GM21825 (cell line): ENCODE measurements around the gene PPM1H.
"Not testable (repeated sequence)": the region's sequence is repeated elsewhere in the genome, so short reads cannot be mapped to it uniquely, and the experiment has no call there.

ENCODE experiments used
- ATAC-seq: cut with Tn5 transposase; IDR thresholded peaks from one replicate; pipeline ENCODE4 v1.9.1; 2021; ENCODE audit warnings: mild to moderate bottlenecking, moderate library complexity; ENCODE audit not compliant: unreplicated experiment

The PPM1H gene

DNA sequence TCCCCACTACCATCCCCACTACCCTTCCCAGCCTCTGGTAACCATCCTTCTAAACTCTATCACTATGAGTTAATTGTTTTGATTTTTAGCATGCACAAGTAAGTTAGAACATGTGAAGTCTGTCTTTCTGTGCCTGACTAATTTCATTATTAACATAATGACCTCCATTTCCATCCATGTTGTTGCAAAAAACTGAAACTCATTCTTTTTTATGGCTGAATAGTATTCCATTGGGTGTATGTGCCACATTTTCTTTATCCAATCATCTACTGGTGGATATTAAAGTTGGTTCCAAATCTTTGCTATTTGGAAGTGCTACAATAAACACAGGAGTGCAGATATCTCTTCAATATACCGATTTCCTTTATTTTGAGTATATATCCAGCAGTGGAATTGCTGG lies 13.2 kb upstream of the PPM1H start:
- no peak for ATAC-seq

DNA sequence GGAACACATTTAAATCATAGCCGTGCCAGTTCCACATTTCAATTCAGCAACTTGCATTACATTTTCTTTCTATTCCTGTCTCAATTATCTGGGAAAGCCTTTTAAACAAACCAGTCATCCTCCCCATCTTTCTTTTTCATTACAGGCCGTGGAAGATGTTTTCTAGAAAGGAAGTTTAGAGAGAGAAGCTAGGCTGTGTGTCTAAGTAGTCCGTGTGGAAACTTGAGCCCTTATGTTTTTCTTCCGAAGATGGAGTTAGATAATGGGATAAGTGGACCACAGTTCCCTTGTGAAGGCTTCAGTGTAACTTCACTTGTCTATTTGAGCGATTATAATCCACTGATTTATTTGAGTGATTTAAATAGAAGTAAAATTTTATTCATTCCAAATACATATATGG lies 12.4 kb upstream of the PPM1H start:
- ATAC-seq = no peak

DNA sequence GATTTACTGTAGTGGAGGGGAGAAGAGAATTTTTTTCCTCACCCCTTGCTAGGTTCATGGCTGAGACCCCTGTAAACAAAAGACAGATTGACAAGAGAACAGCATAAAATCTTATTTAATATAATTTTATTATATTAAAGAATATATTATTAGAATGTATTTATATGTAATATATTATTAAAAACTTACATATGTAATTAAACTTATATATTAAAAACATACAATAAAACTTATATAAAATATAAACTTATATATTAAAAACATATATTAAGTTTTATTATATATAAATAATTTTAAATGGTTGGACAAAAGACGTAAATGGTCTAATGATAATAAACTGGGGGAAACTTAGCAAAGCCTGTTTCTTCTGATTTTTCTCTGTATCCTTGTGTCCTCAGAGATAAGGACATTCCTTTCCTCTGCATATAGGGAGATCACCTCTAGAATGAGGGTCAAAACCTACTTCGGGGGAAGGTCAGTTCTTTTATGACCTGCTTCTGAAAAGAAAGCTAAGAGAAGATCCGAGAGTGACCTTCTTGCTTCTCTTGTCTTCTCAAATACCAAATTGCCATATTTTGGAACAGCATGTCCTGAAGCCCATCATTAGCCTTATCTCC lies 8.9 kb upstream of the PPM1H start:
- no peak for ATAC-seq

DNA sequence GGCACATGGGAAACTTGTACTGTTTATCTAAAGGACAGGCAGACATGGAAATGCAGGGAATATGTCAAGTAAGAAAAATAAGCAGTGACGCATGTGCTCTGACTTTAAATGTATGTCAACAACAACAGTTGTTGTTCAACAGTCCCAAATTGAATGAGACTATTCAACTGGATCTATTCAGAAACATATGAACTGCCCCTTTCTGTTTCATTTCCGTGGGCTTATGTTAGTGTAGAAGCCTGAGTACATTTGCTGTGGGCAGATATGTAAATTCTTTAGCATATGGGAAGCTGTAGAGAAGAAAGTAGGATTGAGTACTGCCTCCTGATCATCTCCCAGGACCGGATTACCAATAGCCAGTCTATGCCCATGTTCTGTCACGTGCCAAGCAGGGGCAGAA lies 7.4 kb upstream of the PPM1H start:
- not testable (repeated sequence) for ATAC-seq

DNA sequence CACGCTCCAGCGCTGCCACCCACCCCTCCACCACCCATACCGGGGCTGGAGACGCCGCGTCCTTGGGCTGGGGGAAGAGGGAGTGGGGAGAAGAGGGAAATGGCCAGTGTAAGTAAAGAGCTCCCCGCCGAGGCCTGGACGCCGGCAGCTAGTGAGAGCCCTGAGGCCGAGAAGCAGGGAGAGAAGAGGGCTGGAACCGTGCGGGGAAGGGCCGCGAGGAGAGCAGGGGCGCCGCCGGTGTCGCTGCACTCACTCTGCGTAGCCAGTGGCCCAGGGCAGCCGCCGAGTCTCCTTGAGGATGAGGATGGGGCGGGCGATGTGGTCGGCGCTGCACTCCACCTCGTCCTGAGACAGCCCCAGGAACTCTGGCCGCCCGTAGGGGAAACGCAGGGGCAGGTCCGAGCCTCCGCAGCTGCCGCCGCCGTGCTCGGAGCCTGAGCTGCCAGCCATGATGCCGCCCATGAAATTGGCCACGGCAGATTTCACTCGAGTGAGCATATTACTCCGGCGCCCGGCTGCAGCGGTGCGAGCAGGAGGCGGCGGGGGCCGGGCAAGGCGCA lies 631 bp downstream of the PPM1H start:
- peak; percentile 37 for ATAC-seq

DNA sequence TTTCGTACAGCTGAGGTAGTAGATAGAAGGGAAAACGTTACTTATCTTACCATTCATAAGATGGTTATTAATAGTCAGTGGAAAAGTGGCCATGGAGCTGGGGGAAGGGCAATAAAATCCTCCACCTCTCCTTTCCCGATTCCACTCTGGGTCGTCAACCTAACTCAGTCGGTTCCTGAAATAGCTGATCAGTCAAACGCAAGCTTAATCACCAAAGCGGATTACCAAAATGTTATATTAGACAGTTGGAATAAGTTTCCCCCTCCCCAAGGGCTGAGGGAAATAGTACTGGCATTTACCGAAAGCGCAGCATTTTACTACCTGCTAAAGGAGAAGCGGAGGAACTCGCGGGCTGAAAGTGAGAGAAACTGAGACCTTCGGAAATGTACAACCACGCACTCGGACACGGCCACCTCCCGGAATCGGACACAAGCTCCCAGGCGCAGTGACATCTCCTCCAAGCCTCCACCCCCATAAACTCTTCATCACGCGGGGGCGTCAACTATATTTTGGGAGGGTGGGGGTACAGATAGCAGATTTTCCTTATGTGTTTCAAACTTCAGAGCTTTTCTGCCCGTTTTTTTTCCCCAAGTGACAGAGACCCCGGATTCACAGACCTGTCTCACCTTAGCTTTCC lies 1.2 kb downstream of the PPM1H start:
- ATAC-seq = no peak

DNA sequence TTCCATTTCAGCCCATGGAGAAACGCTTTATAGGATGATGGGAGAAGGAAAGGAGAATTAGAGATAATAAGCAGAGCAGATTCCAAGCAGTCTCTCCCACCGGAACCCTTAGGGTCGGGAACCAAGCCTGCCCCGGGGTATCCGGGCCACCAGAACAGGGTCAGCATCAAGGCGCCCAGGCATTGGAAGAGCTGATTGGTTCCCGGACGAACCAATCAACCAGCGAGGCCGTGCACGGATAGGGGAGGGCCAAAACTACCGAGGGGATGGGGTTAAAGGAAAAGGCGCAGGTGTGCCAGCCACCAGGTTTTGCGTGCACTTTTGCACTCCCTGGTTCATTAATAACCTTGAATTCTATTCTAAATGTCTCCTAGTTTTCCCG lies 1.7 kb downstream of the PPM1H start:
- no peak for ATAC-seq

DNA sequence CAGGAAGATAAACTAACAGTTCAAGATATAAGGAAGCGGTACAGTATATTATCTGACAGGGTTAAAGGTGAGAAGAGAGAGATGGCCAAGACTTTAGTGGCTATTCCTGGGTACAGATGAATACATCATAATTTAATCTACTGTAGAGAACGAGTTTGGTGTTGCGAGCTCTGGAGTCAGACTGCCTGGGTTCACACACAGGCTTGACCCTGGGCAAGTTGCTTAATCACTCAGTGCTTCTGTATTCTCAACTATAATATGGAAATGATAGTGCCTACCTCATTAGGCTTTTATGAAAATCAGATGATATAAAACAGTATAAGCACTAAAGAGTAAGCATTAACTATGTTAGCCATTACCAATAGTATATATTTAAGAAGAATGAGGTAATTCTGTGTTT lies 3.5 kb downstream of the PPM1H start:
- ATAC-seq = no peak

DNA sequence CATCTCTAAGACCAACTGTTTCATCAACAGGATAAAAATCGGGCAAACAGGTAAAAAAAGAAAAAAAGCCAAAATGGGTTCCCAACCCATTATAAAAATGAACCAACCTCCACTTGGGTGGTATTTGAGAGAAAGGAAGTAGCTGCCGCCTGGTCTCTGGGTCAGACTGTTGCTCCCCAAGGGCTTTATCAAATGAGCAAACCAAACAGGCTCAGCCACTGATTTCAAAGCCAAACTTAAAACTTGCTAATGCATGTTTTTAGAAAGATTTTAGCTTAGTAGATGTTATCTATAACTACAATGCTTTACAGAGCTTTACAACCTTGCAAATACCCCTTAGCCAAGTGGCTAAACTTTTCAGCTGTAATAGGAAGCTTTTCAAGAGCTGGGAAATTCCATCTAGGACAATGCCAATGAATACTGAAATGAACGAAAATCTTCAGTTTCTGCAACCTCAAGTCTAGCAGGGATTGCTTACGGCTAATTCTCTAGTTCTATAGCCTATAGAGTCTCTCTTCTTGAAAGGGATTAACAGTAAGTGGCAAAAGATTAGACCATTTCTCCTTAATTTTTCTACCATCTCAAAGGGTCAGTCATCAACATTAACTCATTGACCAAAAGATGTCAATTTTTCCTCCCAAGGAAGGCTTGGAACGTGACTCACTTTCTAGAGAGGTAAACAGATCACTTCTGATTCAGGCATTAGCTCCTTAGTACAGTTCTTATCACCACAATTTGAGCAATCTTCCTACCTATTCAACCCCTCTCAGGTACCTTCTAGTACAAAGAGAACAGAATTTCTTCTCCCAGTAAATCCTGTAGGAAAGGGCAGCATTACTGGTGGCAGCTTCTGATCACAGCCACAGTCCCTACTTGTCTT lies 4.2 kb downstream of the PPM1H start:
- ATAC-seq = no peak

DNA sequence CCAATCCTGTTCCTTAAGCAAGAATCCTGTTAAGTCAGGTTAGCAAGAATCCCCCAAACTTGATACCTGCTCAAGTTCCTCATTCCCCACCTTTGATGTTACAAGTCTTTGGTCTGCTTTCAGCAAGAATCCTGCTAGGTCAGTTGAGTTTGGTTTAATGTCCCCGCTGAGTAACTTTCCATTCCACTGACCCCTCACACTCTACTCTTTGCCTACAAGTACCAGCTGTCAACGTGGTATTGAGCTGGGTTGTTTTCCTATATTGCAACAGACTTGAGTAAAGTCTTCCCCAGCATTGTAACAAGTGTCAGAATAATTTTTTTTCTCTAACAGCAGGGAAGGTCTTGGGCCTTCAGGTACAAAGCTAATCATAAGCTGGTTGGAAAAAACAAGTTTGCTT lies 6.3 kb downstream of the PPM1H start:
- no peak for ATAC-seq

DNA sequence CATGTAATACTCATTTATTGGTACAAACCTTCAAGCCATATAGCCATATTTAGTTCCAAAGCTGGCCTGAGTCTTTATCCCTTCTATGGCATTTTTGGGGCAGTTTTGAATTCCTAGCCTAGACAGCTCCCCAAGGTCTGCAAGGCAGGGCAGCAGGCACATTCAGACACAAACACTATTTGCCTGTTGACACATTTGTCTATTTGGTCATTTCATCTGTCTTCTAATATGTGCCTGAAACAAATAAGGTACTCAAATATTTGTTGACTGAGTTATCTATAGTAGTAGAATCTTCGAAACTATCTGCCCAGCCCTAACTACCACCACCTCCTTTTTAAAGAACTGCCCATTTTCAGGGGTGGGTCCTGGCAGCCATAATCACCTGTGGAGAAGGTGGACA lies 9.3 kb downstream of the PPM1H start:
- no peak for ATAC-seq

DNA sequence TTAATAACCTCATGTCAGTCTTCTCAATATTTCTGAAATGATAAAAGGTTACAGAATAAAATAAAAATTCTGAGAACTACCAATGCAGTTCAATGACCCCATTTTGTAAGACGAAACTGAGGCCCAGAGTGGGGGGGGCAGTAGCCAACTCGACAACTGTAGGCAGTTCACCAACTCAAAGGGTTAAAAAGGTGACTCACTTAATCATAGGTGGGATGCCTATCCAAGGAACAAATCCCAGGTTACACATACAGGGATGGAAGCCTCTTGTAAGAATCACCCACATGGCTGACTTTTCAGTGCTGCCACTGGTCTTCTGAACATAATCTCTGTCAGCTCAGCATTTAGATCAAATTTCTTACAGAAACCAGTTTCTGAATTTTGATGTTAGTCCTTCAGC lies 10.9 kb downstream of the PPM1H start:
- ATAC-seq = no peak

DNA sequence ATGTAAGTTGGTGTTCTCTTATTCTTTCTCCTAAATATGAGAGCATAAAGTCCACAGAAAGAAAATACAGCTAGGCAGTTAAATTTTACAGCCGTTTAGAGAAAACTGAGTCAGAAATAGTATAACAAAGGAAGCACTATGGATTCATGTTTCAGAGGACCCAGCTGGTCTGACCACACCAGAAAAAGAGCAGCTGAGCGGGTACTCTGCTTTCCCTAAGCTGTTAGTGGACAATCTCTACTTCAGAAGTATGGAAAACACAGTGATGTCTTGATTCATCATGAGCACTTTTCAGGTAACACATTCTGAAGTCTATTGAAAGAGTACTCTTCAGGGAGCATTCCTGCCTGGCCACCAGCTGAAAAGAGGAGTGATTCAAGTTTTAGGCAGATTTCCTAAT lies 12.4 kb downstream of the PPM1H start:
- no peak for ATAC-seq

DNA sequence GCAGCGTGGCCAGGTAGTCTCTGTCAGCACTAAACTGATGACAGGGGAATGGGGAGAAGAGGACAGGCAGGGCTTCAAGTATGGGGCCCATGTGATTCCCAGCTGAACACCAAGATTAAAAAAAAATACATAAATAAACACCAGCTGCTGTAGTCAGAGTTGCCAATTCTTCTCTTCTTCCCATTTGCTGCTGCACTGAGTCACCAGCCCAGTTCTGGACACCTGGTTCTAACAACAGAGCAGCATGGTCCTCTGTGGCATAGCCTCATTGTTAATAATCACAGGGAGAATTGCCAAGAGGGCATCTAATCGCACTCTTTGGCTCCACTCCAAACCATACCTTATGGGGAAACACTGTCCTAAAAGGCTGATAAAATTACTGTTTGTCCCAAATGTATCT lies 15.1 kb downstream of the PPM1H start:
- ATAC-seq = no peak

DNA sequence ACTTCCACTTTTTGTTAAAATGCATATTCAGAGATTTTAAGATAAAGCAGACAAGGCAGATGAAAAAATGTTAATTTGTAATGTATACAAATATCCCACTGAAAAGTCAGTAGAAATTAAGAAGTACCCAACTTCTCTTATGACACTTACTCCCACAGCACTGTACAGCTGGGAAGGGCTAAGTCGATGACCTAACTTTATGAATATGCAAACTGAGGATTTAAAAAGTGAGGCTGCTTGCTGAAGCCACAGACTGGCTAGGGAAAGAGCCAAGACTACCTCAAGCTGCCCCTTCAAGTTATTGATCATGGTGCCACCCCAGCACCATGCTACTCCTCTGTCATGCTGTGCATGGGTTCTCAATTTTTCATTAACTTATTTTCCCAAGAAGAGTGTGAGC lies 17.0 kb downstream of the PPM1H start:
- no peak for ATAC-seq

DNA sequence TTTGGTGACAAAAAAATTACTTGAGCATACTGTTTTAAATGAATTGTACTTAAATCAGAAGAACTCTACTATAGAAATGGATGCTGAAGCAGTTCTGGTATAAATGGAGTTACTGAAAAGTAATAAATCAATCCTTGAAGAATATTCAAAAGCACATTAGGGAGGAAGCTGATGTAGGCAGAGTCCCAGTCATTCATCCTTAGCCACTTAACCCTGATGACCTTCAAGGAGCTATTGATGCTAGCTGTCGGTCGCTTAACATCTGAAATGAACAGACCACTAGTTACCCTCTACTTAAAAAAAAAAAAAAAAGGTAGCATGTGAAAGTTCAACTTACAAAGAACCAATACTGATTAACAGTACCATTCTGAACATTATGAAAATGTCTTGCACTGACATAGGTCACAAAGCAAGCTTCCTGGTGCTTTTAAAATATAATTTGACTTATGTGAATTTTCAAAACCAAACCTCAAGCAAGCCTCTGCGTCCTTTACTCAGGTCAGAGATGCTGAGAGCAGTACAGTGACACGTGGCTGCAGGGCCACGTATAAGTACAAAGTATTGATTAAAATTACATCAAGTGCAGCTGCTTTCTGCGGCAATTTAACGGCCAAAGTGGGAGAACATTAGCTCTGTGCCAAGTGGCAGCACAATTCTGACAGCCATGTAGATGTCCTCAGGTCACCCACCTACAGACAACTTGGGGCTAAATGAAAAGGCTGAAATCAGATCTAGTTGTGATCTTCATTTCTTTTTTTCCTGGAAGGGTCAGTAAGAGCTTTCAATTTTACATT lies 18.1 kb downstream of the PPM1H start:
- no peak for ATAC-seq

DNA sequence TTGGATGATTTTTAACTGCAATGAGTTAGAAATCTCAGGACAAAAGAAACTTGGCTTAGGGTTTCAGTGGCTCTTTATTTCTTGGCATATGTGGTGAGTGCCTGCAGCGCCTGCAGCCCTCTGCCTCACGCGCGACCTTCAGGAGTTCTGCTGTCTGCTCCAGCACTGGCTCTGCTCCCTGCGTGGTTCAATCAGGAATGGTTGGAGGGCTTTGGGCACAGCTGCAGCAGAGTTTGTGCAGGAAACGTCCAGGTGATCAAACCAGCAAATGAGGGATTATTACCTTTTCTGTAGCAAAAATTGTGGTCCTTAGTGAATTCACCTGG lies 19.8 kb downstream of the PPM1H start:
- ATAC-seq = no peak

DNA sequence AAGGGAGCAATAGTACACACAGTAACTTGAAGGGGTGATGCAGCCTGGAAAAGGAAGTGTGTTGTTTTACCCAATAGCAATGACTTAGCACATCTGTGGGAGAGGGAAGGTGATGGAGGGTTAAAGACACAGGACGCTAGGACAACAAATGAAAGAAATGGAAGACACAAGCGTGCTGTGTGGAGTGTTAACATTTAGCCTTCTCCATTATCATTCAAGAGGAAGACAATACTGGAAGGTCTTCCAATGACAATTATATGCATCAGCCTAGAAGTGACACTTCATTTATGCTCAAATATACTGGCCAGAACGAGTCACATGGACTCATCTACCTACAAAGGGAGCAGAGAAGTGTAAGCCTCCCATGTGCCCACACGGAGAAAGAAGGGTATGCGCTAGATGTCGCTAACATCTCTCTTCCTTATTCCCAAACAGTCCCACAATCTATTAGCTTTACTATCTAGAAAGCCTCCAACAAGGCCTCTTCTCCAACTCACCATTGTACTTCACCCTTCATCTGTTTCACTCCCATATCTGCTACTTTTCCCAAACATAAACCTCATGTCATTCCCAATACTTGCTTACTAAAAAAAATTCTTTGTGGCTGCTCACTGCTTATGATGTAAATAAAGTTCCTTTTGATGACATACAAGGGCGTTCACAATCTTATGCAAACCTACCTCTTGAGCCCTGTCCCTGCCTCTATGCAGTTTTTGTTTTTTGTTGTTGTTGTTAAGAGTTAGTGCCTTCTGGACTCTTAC lies 20.3 kb downstream of the PPM1H start:
- ATAC-seq = no peak

DNA sequence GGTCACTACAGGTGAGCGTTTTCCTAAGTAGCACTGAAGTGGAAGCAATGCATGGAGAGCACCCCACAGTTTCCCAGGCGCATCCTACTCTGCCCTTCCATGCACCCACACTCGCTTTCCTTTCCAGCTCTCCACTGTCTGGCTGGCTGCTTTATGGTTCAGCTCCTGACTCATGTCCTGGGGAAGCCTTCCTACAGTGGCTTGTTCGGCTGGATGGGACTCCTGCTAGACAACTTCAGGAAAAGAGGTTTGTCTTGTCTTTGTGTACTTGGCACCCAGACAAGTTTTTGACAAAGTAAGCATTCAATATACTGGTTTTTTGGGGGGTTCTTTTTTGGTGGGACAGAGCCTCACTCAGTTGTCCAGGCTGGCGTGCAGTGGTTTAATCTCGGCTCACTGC lies 21.6 kb downstream of the PPM1H start:
- ATAC-seq = no peak

DNA sequence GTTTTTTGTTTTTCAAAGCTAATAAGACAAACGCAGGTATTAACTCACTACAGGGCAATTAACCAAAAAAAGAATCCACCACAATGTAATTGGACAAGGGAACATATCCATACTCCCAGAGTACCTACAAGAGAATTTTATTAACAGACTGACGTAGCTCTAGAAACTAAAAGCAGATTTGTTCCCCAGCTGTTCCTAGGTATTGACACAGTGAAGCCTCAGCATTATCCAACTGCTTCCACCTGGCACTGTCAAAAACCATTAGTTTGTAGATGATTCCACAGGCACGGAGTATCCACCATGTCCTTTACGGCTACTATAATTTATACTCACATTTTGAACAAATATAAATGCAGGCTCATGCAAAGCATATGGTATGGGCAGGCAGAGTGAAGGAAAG lies 22.3 kb downstream of the PPM1H start:
- no peak for ATAC-seq

DNA sequence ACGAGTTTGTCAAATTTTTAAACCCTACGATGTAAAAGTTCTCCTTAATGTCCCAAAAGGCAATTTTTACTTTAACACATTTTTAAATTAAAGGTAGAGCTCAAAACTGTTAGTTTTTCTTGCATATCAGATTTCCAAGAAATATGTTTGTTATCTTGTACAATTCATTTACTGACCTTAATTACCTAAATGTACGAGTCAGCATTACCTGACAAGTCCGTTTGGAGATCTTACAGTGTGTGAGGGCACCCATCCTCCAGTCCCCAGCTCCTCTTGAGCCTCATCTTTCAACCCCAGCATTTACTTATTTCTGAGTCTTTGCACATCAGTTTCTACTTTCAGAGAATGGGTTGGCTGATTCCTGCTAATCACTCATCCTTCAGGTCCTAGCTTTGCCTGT lies 23.7 kb downstream of the PPM1H start:
- no peak for ATAC-seq
